Endothelial cell of umbilical vein (primary cell): Measurements from ENCODE around the gene TTN. TPM values are rescaled to one million over a fixed set of nuclear protein-coding genes. Genes with fewer than 3 reads are reported as not detected.

Experiments used
- BruUV-seq: library from RNA; stranded (reverse); fragments of 400-500 nt; replicated peaks from 2 replicates; lab custom pipeline; 2021; lab: Mats Ljungman, UMichigan
- CTCF ChIA-PET: fragments of 300-600, 350-600 bp; sonication (Branson Sonifier 250); formaldehyde crosslinking; loops from one replicate; lab custom pipeline; 2021; ENCODE audit warnings: antibody characterized with exemption, inconsistent platforms; lab: Charles Lee
- POLR2A ChIA-PET: fragments of 300-600, 350-600 bp; sonication (Branson Sonifier 250); formaldehyde crosslinking; loops from one replicate; lab custom pipeline; 2021; ENCODE audit warnings: antibody characterized with exemption, inconsistent platforms; lab: Charles Lee
- DNase-seq: peaks from one replicate; pipeline ENCODE4 v3.0.0-alpha.2; 2011; ENCODE audit warnings: low read depth, low spot score
- FAIRE-seq: peaks from 2 replicates; lab custom pipeline; 2011; peaks lifted over from hg19 to GRCh38; lab: Jason Lieb, UNC
- H2AFZ ChIP-seq: 2 replicates; pipeline ENCODE4 v1.6.0; 2012; ENCODE audit warnings: low read depth, low read length, control low read depth, inconsistent platforms
- H3K27ac ChIP-seq: 2 replicates; pipeline ENCODE4 v1.5.1; 2011; ENCODE audit warnings: low read depth, mild to moderate bottlenecking, control low read depth, low read length, moderate library complexity; ENCODE audit not compliant: insufficient read depth
- H3K27me3 ChIP-seq, 2 experiments: 2 replicates each; pipeline versions ENCODE4 v1.6.0 to v1.6.1; 2011; ENCODE audit warnings: low read length in 2 of 2, mixed read lengths in 1 of 2; ENCODE audit not compliant: control insufficient read depth in 2 of 2, insufficient read depth in 2 of 2
- H3K36me3 ChIP-seq, 2 experiments: 2 replicates in 1 of 2; 3 replicates in 1 of 2; pipeline ENCODE4 v1.5.1; 2011; ENCODE audit warnings: low read length in 2 of 2, mild to moderate bottlenecking in 1 of 2, moderate library complexity in 1 of 2; ENCODE audit not compliant: control insufficient read depth in 2 of 2, insufficient read depth in 2 of 2; ENCODE audit errors: extremely low read depth in 1 of 2
- H3K4me1 ChIP-seq: 3 replicates; pipeline ENCODE4 v1.5.1; 2011; ENCODE audit warnings: mild to moderate bottlenecking, low read length; ENCODE audit not compliant: control insufficient read depth, insufficient read depth; ENCODE audit errors: extremely low read depth
- H3K4me2 ChIP-seq: 2 replicates; pipeline ENCODE4 v1.6.1; 2011; ENCODE audit warnings: low read length, control low read depth, mixed read lengths; ENCODE audit not compliant: insufficient read depth
- H3K4me3 ChIP-seq, 3 experiments: fragments of 200-600 bp in 1 of 3; sonication (generic), shearing (Covaris generic) in 1 of 3; replicated peaks in 1 of 3; 2 replicates each; pipeline ENCODE4 v1.5.1; 2011 to 2016; ENCODE audit warnings: control low read depth in 3 of 3, low read length in 3 of 3, mild to moderate bottlenecking in 2 of 3, inconsistent platforms in 1 of 3, low read depth in 1 of 3, moderate library complexity in 1 of 3; ENCODE audit not compliant: insufficient read depth in 1 of 3
- H3K79me2 ChIP-seq: 2 replicates; pipeline ENCODE4 v1.6.0; 2012; ENCODE audit warnings: low read length, inconsistent platforms; ENCODE audit not compliant: control insufficient read depth, insufficient read depth
- H3K9ac ChIP-seq: replicated peaks from 2 replicates; pipeline ENCODE3; 2011; ENCODE audit warnings: low read length, control low read depth; ENCODE audit not compliant: insufficient read depth; ENCODE audit errors: extremely low read depth
- H3K9me1 ChIP-seq: replicated peaks from 3 replicates; pipeline ENCODE4 v1.6.0; 2011; ENCODE audit warnings: mild to moderate bottlenecking, low read length; ENCODE audit not compliant: control insufficient read depth, insufficient read depth; ENCODE audit errors: extremely low read depth
- H3K9me3 ChIP-seq: replicated peaks from 2 replicates; pipeline ENCODE4 v1.5.1; 2012; ENCODE audit warnings: low read length, inconsistent platforms; ENCODE audit not compliant: control insufficient read depth, insufficient read depth
- H4K20me1 ChIP-seq: replicated peaks from 2 replicates; pipeline ENCODE3; 2011; ENCODE audit warnings: mild to moderate bottlenecking, low read length; ENCODE audit not compliant: control insufficient read depth, insufficient read depth; ENCODE audit errors: extremely low read depth
- CTCF ChIP-seq, 2 donors: IDR thresholded peaks; 1 replicate in 1 of 2; 2 replicates in 1 of 2; pipeline ENCODE4 v1.5.1; 2011; ENCODE audit warnings: low read length in 2 of 2, mild to moderate bottlenecking in 2 of 2, moderate library complexity in 2 of 2, control low read depth in 1 of 2, inconsistent platforms in 1 of 2, low read depth in 1 of 2; ENCODE audit not compliant: insufficient read depth in 1 of 2; ENCODE audit errors: extremely low read depth in 1 of 2
- EZH2 ChIP-seq: IDR thresholded peaks from 2 replicates; pipeline ENCODE4 v1.6.1; 2012; ENCODE audit warnings: borderline replicate concordance, low read depth, mild to moderate bottlenecking, moderate library complexity, low read length, inconsistent platforms; ENCODE audit not compliant: severe bottlenecking
- FOS ChIP-seq: IDR thresholded peaks from 2 replicates; pipeline ENCODE4 v1.6.1; 2011; ENCODE audit warnings: mild to moderate bottlenecking, low read length, moderate library complexity, borderline replicate concordance; ENCODE audit not compliant: insufficient read depth
- GATA2 ChIP-seq: IDR thresholded peaks from 2 replicates; pipeline ENCODE4 v1.7.0; 2011; ENCODE audit warnings: low read depth, mild to moderate bottlenecking, moderate library complexity, mixed read lengths, low read length; ENCODE audit not compliant: insufficient read length, insufficient read depth
- JUN ChIP-seq: IDR thresholded peaks from 2 replicates; pipeline ENCODE4 v1.6.1; 2011; ENCODE audit warnings: borderline replicate concordance, low read depth; ENCODE audit not compliant: insufficient read length, insufficient read depth
- MAX ChIP-seq: IDR thresholded peaks from 2 replicates; pipeline ENCODE4 v1.6.1; 2011; ENCODE audit not compliant: insufficient read depth, insufficient read length
- MYC ChIP-seq: IDR thresholded peaks from one replicate; pipeline ENCODE4 v1.6.1; 2011; ENCODE audit warnings: mild to moderate bottlenecking, low read depth, low read length
- POLR2A ChIP-seq: IDR thresholded peaks from 2 replicates; pipeline ENCODE4 v1.6.1; 2012; ENCODE audit warnings: low read depth, mild to moderate bottlenecking, control low read depth, low read length
- POLR2AphosphoS5 ChIP-seq: IDR thresholded peaks from 2 replicates; pipeline ENCODE4 v1.6.1; 2012; ENCODE audit warnings: low read depth, mild to moderate bottlenecking, control low read depth, low read length, moderate library complexity; ENCODE audit not compliant: insufficient read depth
- dilution Hi-C: fragments of 300-500 bp; cut with MboI; formaldehyde crosslinking; loops from one replicate; pipeline ENCODE4 v1.15.0; 2019; ENCODE audit warnings: low sequenced_read_pairs; ENCODE audit not compliant: extremely low pct_ligation_motif_present
- intact Hi-C: fragments of 100-400 bp; cut with micrococcal nuclease; formaldehyde crosslinking; loops from one replicate; pipeline ENCODE4 v1.10.0; 2022
- polyA plus RNA-seq, 4 experiments: library from polyadenylated mRNA; depleted of rRNA in 3 of 4; stranded (reverse) in 3 of 4; unstranded in 1 of 4; fragments of >200 nt; gene quantifications; 2 replicates each; pipeline versions ENCODE4 v1.2.1 to v1.2.3, GENCODE V29; 2011 to 2012; ENCODE audit warnings: missing spikeins in 1 of 4
- total RNA-seq: library from RNA; stranded (reverse); gene quantifications from 2 replicates; pipeline ENCODE4 v1.2.3, GENCODE V29; 2021

TTN gene
- total and polyA plus RNA-seq, 2 donors (not counting 3 experiments of a cell fraction or from before 2014, with no cell fraction given) = 0.11 to 0.49 TPM

GRCh38 chr2:178502751-178503150, 304.5 kb downstream of the TTN start:
- Histone ChIP-seq H3K36me3 (peaks cover 7 to 16% of the 10 kb centered on the region in 2 experiments), H3K9ac (no peak overlapping the region), H3K27ac (no peak overlapping the region), H3K4me1 (no peaks in the 10 kb centered on the region), H3K27me3 (no peaks in the 10 kb centered on the region), H3K79me2 (no peaks in the 10 kb centered on the region), H4K20me1 (no peaks in the 10 kb centered on the region), H3K9me3 (no peaks in the 10 kb centered on the region), H3K4me3 (no peak overlapping the region), H3K9me1 (no peaks in the 10 kb centered on the region), H3K4me2 (no peak overlapping the region), H2AFZ (no peak overlapping the region)
- intact Hi-C loops = no loop called here
- TF ChIP-seq POLR2A = no peak
- TF ChIP-seq EZH2 = no peak
- no peak for TF ChIP-seq MYC
- TF ChIP-seq POLR2AphosphoS5 = no peak
- no peak for TF ChIP-seq FOS
- no peak for TF ChIP-seq JUN
- TF ChIP-seq GATA2 = no peak
- TF ChIP-seq MAX = no peak
- TF ChIP-seq CTCF (IDR thresholded peaks at IDR 0.05; ENCODE audit: extremely low read depth in 1 of 2, insufficient read depth in 1 of 2, low read depth in 1 of 2, low read length in 2 of 2) = no peak
- no peak for DNase-seq
- POLR2A ChIA-PET = no interaction called here
- CTCF ChIA-PET = no interaction called here
- FAIRE-seq = no peak
- no TSS peak for BruUV-seq
- dilution Hi-C loops = no loop called here
